ENCODE measurements around the gene KIF18B.

Gene KIF18B

GRCh38 chr17:44894642-44895041 lies 52.9 kb downstream of the KIF18B start:
- no peak overlapping the region for H3K27ac ChIP-seq (ENCODE audit: low read depth, low read length)
- no peaks in the 10 kb centered on the region for H3K9me3 ChIP-seq (ENCODE audit: control insufficient read depth in 5 of 5, low read length in 5 of 5)
- H3K4me3 ChIP-seq (ENCODE audit: low read depth in 1 of 5, low read length in 5 of 5): no peak overlapping the region
- H3K27me3 ChIP-seq (ENCODE audit: control insufficient read depth in 5 of 5, insufficient read depth in 4 of 5, low read length in 5 of 5): no peaks in the 10 kb centered on the region
- H3K9ac ChIP-seq (ENCODE audit: low read length in 5 of 5): no peak overlapping the region
- peaks cover 11 to 39% (median 24%) of the 10 kb centered on the region in 5 donors for H3K36me3 ChIP-seq (ENCODE audit: control insufficient read depth in 5 of 5, insufficient read depth in 5 of 5, low read length in 5 of 5)
- H3K4me1 ChIP-seq (ENCODE audit: control insufficient read depth in 5 of 5, insufficient read depth in 5 of 5, low read length in 5 of 5): peaks cover 4 to 17% (median 15%) of the 10 kb centered on the region in 5 donors

DNA sequence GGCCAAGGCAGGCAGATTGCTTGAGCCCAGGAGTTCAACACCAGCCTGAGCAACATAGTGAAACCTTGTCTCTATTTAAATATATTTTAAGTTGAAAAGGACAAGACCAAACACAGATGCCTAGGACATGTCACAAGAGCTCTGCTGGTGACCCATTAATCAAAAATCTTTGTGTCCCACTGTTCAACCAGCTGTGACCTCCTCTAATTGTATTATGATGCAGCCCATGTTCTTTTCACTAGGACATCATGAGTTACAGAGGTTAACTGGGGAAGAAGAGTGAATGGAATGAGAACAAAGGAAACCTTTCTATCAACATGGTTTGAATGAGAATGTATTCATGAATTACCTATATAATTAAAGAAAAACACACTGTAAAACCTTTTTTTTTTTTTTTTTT lies 55.3 kb downstream of the KIF18B start:
- peaks cover 0 to 11% (median 3%) of the 10 kb centered on the region in 5 donors for H3K4me1 ChIP-seq (ENCODE audit: control insufficient read depth in 5 of 5, insufficient read depth in 5 of 5, low read length in 5 of 5)
- H3K27ac ChIP-seq (ENCODE audit: low read depth, low read length): no peak overlapping the region
- no peaks in the 10 kb centered on the region for H3K27me3 ChIP-seq (ENCODE audit: control insufficient read depth in 5 of 5, insufficient read depth in 4 of 5, low read length in 5 of 5)
- H3K9me3 ChIP-seq (ENCODE audit: control insufficient read depth in 5 of 5, low read length in 5 of 5): no peaks in the 10 kb centered on the region
- H3K36me3 ChIP-seq (ENCODE audit: control insufficient read depth in 5 of 5, insufficient read depth in 5 of 5, low read length in 5 of 5): peaks cover 11 to 53% (median 26%) of the 10 kb centered on the region in 5 donors
- H3K4me3 ChIP-seq (ENCODE audit: low read depth in 1 of 5, low read length in 5 of 5): no peak overlapping the region
- no peak overlapping the region for H3K9ac ChIP-seq (ENCODE audit: low read length in 5 of 5)

DNA sequence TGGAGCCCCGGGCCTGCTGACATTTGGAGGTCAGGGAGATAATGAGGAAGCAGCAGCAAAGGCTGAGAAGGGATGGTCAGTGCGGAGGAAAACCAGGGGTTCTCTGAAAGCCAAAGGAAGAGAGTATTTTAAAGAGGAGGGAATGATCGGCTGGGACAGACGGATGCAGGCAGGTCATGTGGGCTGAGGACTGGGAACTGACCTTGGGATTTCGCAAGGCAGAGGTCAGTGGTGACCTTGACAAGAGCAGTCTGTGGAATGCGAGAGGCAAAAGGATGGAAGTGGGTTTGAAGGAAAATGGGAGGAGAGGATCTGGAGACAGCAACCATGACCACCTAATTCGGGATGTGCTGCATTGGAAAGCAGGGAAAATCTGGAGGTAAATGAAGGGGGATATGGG lies 58.6 kb downstream of the KIF18B start:
- H3K4me1 ChIP-seq (ENCODE audit: control insufficient read depth in 5 of 5, insufficient read depth in 5 of 5, low read length in 5 of 5): peaks cover 0 to 11% (median 3%) of the 10 kb centered on the region in 5 donors
- peak overlapping the region in 1 of 5 donors; percentile 32 for H3K9ac ChIP-seq (ENCODE audit: low read length in 5 of 5)
- no peaks in the 10 kb centered on the region for H3K9me3 ChIP-seq (ENCODE audit: control insufficient read depth in 5 of 5, low read length in 5 of 5)
- H3K27me3 ChIP-seq (ENCODE audit: control insufficient read depth in 5 of 5, insufficient read depth in 4 of 5, low read length in 5 of 5): no peaks in the 10 kb centered on the region
- no peak overlapping the region for H3K27ac ChIP-seq (ENCODE audit: low read depth, low read length)
- H3K4me3 ChIP-seq (ENCODE audit: low read depth in 1 of 5, low read length in 5 of 5): no peak overlapping the region
- H3K36me3 ChIP-seq (ENCODE audit: control insufficient read depth in 5 of 5, insufficient read depth in 5 of 5, low read length in 5 of 5): peaks cover 16 to 66% (median 49%) of the 10 kb centered on the region in 5 donors

- H3K9ac ChIP-seq (ENCODE audit: low read length in 5 of 5): no peak overlapping the region
- H3K9me3 ChIP-seq (ENCODE audit: control insufficient read depth in 5 of 5, low read length in 5 of 5): no peaks in the 10 kb centered on the region
- no peaks in the 10 kb centered on the region for H3K27me3 ChIP-seq (ENCODE audit: control insufficient read depth in 5 of 5, insufficient read depth in 4 of 5, low read length in 5 of 5)
- peaks cover 0 to 11% (median 3%) of the 10 kb centered on the region in 5 donors for H3K4me1 ChIP-seq (ENCODE audit: control insufficient read depth in 5 of 5, insufficient read depth in 5 of 5, low read length in 5 of 5)
- H3K27ac ChIP-seq (ENCODE audit: low read depth, low read length): no peak overlapping the region
- peaks cover 17 to 67% (median 49%) of the 10 kb centered on the region in 5 donors for H3K36me3 ChIP-seq (ENCODE audit: control insufficient read depth in 5 of 5, insufficient read depth in 5 of 5, low read length in 5 of 5)
- no peak overlapping the region for H3K4me3 ChIP-seq (ENCODE audit: low read depth in 1 of 5, low read length in 5 of 5)
Measured at GRCh38 chr17:44887971-44888954, 59.3 kb downstream of the KIF18B start.

GRCh38 chr17:44887016-44887415 lies 60.6 kb downstream of the KIF18B start:
- Histone ChIP-seq H3K27ac (ENCODE audit: low read depth, low read length) (no peak overlapping the region), H3K9me3 (ENCODE audit: control insufficient read depth in 5 of 5, low read length in 5 of 5) (no peaks in the 10 kb centered on the region), H3K4me3 (ENCODE audit: low read depth in 1 of 5, low read length in 5 of 5) (no peak overlapping the region), H3K36me3 (ENCODE audit: control insufficient read depth in 5 of 5, insufficient read depth in 5 of 5, low read length in 5 of 5) (peaks cover 23 to 69% (median 52%) of the 10 kb centered on the region in 5 donors), H3K4me1 (ENCODE audit: control insufficient read depth in 5 of 5, insufficient read depth in 5 of 5, low read length in 5 of 5) (peaks cover 0 to 11% (median 3%) of the 10 kb centered on the region in 5 donors), H3K27me3 (ENCODE audit: control insufficient read depth in 5 of 5, insufficient read depth in 4 of 5, low read length in 5 of 5) (no peaks in the 10 kb centered on the region), H3K9ac (ENCODE audit: low read length in 5 of 5) (no peak overlapping the region)

- no peaks in the 10 kb centered on the region for H3K9me3 ChIP-seq (ENCODE audit: control insufficient read depth in 5 of 5, low read length in 5 of 5)
- H3K9ac ChIP-seq (ENCODE audit: low read length in 5 of 5): no peak overlapping the region
- no peaks in the 10 kb centered on the region for H3K27me3 ChIP-seq (ENCODE audit: control insufficient read depth in 5 of 5, insufficient read depth in 4 of 5, low read length in 5 of 5)
- H3K4me3 ChIP-seq (ENCODE audit: low read depth in 1 of 5, low read length in 5 of 5): no peak overlapping the region
- H3K27ac ChIP-seq (ENCODE audit: low read depth, low read length): no peak overlapping the region
- peaks cover 0 to 11% (median 3%) of the 10 kb centered on the region in 5 donors for H3K4me1 ChIP-seq (ENCODE audit: control insufficient read depth in 5 of 5, insufficient read depth in 5 of 5, low read length in 5 of 5)
- peaks cover 35 to 76% (median 63%) of the 10 kb centered on the region in 5 donors for H3K36me3 ChIP-seq (ENCODE audit: control insufficient read depth in 5 of 5, insufficient read depth in 5 of 5, low read length in 5 of 5)
Measured at GRCh38 chr17:44884941-44885340, 62.6 kb downstream of the KIF18B start.

- Histone ChIP-seq H3K36me3 (ENCODE audit: control insufficient read depth in 5 of 5, insufficient read depth in 5 of 5, low read length in 5 of 5) (peaks cover 35 to 84% (median 77%) of the 10 kb centered on the region in 5 donors), H3K27me3 (ENCODE audit: control insufficient read depth in 5 of 5, insufficient read depth in 4 of 5, low read length in 5 of 5) (no peaks in the 10 kb centered on the region), H3K9ac (ENCODE audit: low read length in 5 of 5) (no peak overlapping the region), H3K9me3 (ENCODE audit: control insufficient read depth in 5 of 5, low read length in 5 of 5) (no peaks in the 10 kb centered on the region), H3K4me3 (ENCODE audit: low read depth in 1 of 5, low read length in 5 of 5) (no peak overlapping the region), H3K27ac (ENCODE audit: low read depth, low read length) (no peak overlapping the region), H3K4me1 (ENCODE audit: control insufficient read depth in 5 of 5, insufficient read depth in 5 of 5, low read length in 5 of 5) (no peaks in the 10 kb centered on the region)
Measured at GRCh38 chr17:44881145-44881544, 66.4 kb downstream of the KIF18B start.

DNA sequence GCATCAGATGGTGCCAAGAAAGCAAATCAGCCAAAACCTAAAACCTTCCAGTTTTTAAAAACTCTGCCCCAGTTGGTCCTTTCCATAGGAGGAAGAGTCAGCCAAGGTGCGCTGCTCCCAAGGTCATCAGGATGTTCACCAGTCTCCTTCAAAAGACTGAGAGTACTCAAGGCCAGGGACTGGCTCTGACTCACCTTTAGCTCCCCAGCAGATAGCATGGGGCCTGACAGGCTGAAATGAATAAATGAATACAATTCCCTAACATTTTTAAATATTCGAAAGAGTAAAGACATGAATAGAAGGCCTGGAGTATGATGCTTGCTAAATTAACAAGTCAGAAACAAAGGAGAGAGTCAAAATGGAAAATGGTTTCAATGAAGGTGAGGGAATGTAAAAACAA lies 67.5 kb downstream of the KIF18B start:
- Histone ChIP-seq H3K4me1 (ENCODE audit: control insufficient read depth in 5 of 5, insufficient read depth in 5 of 5, low read length in 5 of 5) (no peaks in the 10 kb centered on the region), H3K27ac (ENCODE audit: low read depth, low read length) (no peak overlapping the region), H3K36me3 (ENCODE audit: control insufficient read depth in 5 of 5, insufficient read depth in 5 of 5, low read length in 5 of 5) (peaks cover 31 to 83% (median 74%) of the 10 kb centered on the region in 5 donors), H3K27me3 (ENCODE audit: control insufficient read depth in 5 of 5, insufficient read depth in 4 of 5, low read length in 5 of 5) (no peaks in the 10 kb centered on the region), H3K9ac (ENCODE audit: low read length in 5 of 5) (no peak overlapping the region), H3K9me3 (ENCODE audit: control insufficient read depth in 5 of 5, low read length in 5 of 5) (no peaks in the 10 kb centered on the region), H3K4me3 (ENCODE audit: low read depth in 1 of 5, low read length in 5 of 5) (no peak overlapping the region)

- Histone ChIP-seq H3K4me1 (ENCODE audit: control insufficient read depth in 5 of 5, insufficient read depth in 5 of 5, low read length in 5 of 5) (no peaks in the 10 kb centered on the region), H3K9me3 (ENCODE audit: control insufficient read depth in 5 of 5, low read length in 5 of 5) (no peaks in the 10 kb centered on the region), H3K36me3 (ENCODE audit: control insufficient read depth in 5 of 5, insufficient read depth in 5 of 5, low read length in 5 of 5) (peaks cover 28 to 81% (median 72%) of the 10 kb centered on the region in 5 donors), H3K4me3 (ENCODE audit: low read depth in 1 of 5, low read length in 5 of 5) (no peak overlapping the region), H3K27ac (ENCODE audit: low read depth, low read length) (no peak overlapping the region), H3K27me3 (ENCODE audit: control insufficient read depth in 5 of 5, insufficient read depth in 4 of 5, low read length in 5 of 5) (no peaks in the 10 kb centered on the region), H3K9ac (ENCODE audit: low read length in 5 of 5) (no peak overlapping the region)
Measured at GRCh38 chr17:44879376-44879775, 68.2 kb downstream of the KIF18B start.

DNA sequence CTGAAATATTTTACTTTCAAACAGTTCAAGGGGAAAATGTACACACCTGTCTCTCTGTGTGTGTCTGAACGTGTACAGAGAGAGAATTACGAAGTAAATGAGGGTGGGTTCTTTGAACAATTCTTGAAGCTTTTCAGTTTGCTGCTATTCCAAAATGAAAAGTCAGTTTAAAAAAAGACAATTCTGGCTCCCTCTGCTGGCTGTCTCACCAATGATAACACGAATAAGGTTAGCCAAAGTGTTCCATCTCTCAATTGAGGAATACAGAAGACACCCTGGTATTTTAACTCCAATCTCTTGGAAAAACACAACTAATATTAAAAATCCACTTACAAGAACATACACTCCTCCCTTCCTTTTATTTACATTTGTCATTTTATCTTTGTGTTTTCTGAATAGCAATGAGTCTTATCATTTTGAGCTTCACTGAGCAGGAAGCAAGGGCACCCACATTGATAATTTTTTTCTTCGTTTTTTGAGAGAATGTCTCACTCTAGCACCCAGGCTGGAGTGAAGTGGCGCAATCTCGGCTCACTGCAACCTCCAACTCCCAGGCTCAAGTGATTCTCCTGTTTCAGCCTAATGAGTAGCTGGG lies 68.8 kb downstream of the KIF18B start:
- no peak overlapping the region for H3K27ac ChIP-seq (ENCODE audit: low read depth, low read length)
- H3K27me3 ChIP-seq (ENCODE audit: control insufficient read depth in 5 of 5, insufficient read depth in 4 of 5, low read length in 5 of 5): no peaks in the 10 kb centered on the region
- no peaks in the 10 kb centered on the region for H3K9me3 ChIP-seq (ENCODE audit: control insufficient read depth in 5 of 5, low read length in 5 of 5)
- H3K4me3 ChIP-seq (ENCODE audit: low read depth in 1 of 5, low read length in 5 of 5): no peak overlapping the region
- H3K4me1 ChIP-seq (ENCODE audit: control insufficient read depth in 5 of 5, insufficient read depth in 5 of 5, low read length in 5 of 5): no peaks in the 10 kb centered on the region
- no peak overlapping the region for H3K9ac ChIP-seq (ENCODE audit: low read length in 5 of 5)
- peaks cover 30 to 80% (median 74%) of the 10 kb centered on the region in 5 donors for H3K36me3 ChIP-seq (ENCODE audit: control insufficient read depth in 5 of 5, insufficient read depth in 5 of 5, low read length in 5 of 5)

All from subcutaneous abdominal adipose tissue (tissue), 5 donors.